ENCODE data around the gene ATG9B.

GRCh38 chr7:151058781-151059366 lies 34.6 kb upstream of the ATG9B start:
- TF ChIP-seq CTCF (IDR thresholded peaks at IDR 0.05; ENCODE audit: low read length) (no peak), EZH2 (optimal IDR thresholded peaks at IDR 0.05; ENCODE audit: low read depth, low read length) (no peak)

All from MM.1S (cell line).